GM23338 (cell line): ENCODE results near the gene CCDC197. TPM values are rescaled to one million over a fixed set of nuclear protein-coding genes. Genes with fewer than 3 reads are reported as not detected.

Experiments used
- ATAC-seq: fragments of 200-7000 bp; cut with Tn5 transposase; 3 replicates; pipeline ENCODE4 v1.9.1; 2020
- DNase-seq: peaks from one replicate; pipeline ENCODE4 v3.0.0-alpha.2; 2015; ENCODE audit warnings: low spot score
- H2AFZ ChIP-seq: fragments of 200-600 bp; sonication (generic); 2 replicates; pipeline ENCODE4 v1.8.0; 2016; ENCODE audit warnings: antibody characterized with exemption, mild to moderate bottlenecking, moderate library complexity
- H3F3A ChIP-seq: fragments of 200-600 bp; sonication (generic); replicated peaks from 2 replicates; pipeline ENCODE4 v1.8.0; 2017; ENCODE audit warnings: antibody characterized with exemption, mixed run types, low read depth
- H3K27ac ChIP-seq: fragments of 200-600 bp; sonication (generic); 2 replicates; pipeline ENCODE4 v1.6.1; 2016; ENCODE audit warnings: low read depth
- H3K27me3 ChIP-seq: fragments of 200-600 bp; sonication (generic); 2 replicates; pipeline ENCODE4 v1.8.0; 2016; ENCODE audit warnings: mild to moderate bottlenecking, mixed run types, moderate library complexity; ENCODE audit not compliant: insufficient read depth
- H3K36me3 ChIP-seq: fragments of 200-600 bp; sonication (generic); 2 replicates; pipeline ENCODE4 v1.8.0; 2016; ENCODE audit warnings: mild to moderate bottlenecking; ENCODE audit not compliant: insufficient read depth
- H3K4me1 ChIP-seq: fragments of 200-600 bp; sonication (generic); 2 replicates; pipeline ENCODE4 v1.8.0; 2016; ENCODE audit warnings: mild to moderate bottlenecking, moderate library complexity; ENCODE audit not compliant: insufficient read depth
- H3K4me2 ChIP-seq: fragments of 200-600 bp; sonication (generic); 2 replicates; pipeline ENCODE4 v1.7.1; 2017; ENCODE audit warnings: mixed run types
- H3K4me3 ChIP-seq: fragments of 200-600 bp; sonication (generic); 2 replicates; pipeline ENCODE4 v1.6.1; 2016; ENCODE audit warnings: mixed run types
- H3K79me2 ChIP-seq: fragments of 200-600 bp; sonication (generic); replicated peaks from 2 replicates; pipeline ENCODE4 v1.8.0; 2017; ENCODE audit warnings: mild to moderate bottlenecking; ENCODE audit not compliant: insufficient read depth
- H3K9me2 ChIP-seq: fragments of 200-600 bp; sonication (generic); 2 replicates; pipeline ENCODE4 v1.8.0; 2017; ENCODE audit not compliant: insufficient read depth
- H4K20me1 ChIP-seq: fragments of 200-600 bp; sonication (generic); replicated peaks from 2 replicates; pipeline ENCODE4 v1.8.0; 2017; ENCODE audit warnings: mild to moderate bottlenecking; ENCODE audit not compliant: insufficient read depth
- H3K27ac Mint-ChIP-seq: 2 replicates; pipeline ENCODE4 v1.8.0; 2020; ENCODE audit warnings: inconsistent platforms, mild to moderate bottlenecking, moderate library complexity, mixed read lengths
- H3K27me3 Mint-ChIP-seq: 3 replicates; pipeline ENCODE4 v1.8.0; 2022; ENCODE audit warnings: low read depth, mild to moderate bottlenecking, moderate library complexity, mixed read lengths, inconsistent platforms; ENCODE audit not compliant: insufficient read depth, poor library complexity
- H3K36me3 Mint-ChIP-seq: 3 replicates; pipeline ENCODE4 v1.8.0; 2021; ENCODE audit warnings: low read depth, mild to moderate bottlenecking, inconsistent platforms, moderate library complexity, mixed read lengths
- H3K4me1 Mint-ChIP-seq: 3 replicates; pipeline ENCODE4 v1.8.0; 2020; ENCODE audit warnings: mild to moderate bottlenecking, inconsistent platforms, mixed read lengths
- H3K4me3 Mint-ChIP-seq: 3 replicates; pipeline ENCODE4 v1.8.0; 2021; ENCODE audit warnings: moderate library complexity, mild to moderate bottlenecking, inconsistent platforms, mixed read lengths
- H3K9me3 Mint-ChIP-seq: 3 replicates; pipeline ENCODE4 v1.8.0; 2020; ENCODE audit warnings: moderate library complexity, mild to moderate bottlenecking, inconsistent platforms, mixed read lengths
- CTCF ChIP-seq, 2 experiments: fragments of 200-600 bp in 1 of 2; sonication (generic) in 1 of 2; conservative IDR thresholded peaks; 2 replicates each; pipeline versions ENCODE4 v1.5.1 to v1.6.1; 2016 to 2017; ENCODE audit warnings: antibody characterized with exemption in 2 of 2, low read depth in 2 of 2, mild to moderate bottlenecking in 2 of 2, moderate library complexity in 1 of 2
- EZH2 ChIP-seq: fragments of 200-600 bp; sonication (generic); IDR thresholded peaks from one replicate; pipeline ENCODE4 v1.8.0; 2017; ENCODE audit warnings: antibody characterized with exemption, mild to moderate bottlenecking, low read depth; ENCODE audit not compliant: unreplicated experiment
- EZH2phosphoT487 ChIP-seq: fragments of 200-600 bp; sonication (generic); IDR thresholded peaks from one replicate; pipeline ENCODE4 v1.8.1; 2018; ENCODE audit warnings: antibody characterized with exemption; ENCODE audit not compliant: unreplicated experiment
- REST ChIP-seq: IDR thresholded peaks from one replicate; pipeline ENCODE4 v1.6.1; 2018; ENCODE audit warnings: antibody characterized with exemption; ENCODE audit not compliant: unreplicated experiment
- STAT1 ChIP-seq: IDR thresholded peaks from one replicate; pipeline ENCODE4 v1.6.1; 2016; ENCODE audit warnings: antibody characterized with exemption; ENCODE audit not compliant: unreplicated experiment
- ZNF331 ChIP-seq: fragments of 250-450 bp; sonication (Bioruptor Pico); IDR thresholded peaks from 2 replicates; pipeline ENCODE4 v1.5.0; 2020; ENCODE audit warnings: low read depth, mild to moderate bottlenecking, moderate library complexity
- polyA plus RNA-seq: library from polyadenylated mRNA; unstranded; fragments of >200 nt; fragmentation: Nextera tagmentation; extraction: Ambion mirVana; gene quantifications from 2 replicates; pipeline ENCODE4 v1.2.1, GENCODE V29; 2016
- total RNA-seq: library from RNA; depleted of rRNA; stranded (reverse); fragments of >200 nt; shearing (Covaris generic); gene quantifications from 2 replicates; pipeline ENCODE4 v1.2.3, GENCODE V29; 2014
- TF ChIP-seq, protein P1 (sequence below): IDR thresholded peaks from 2 replicates; pipeline ENCODE4 v1.6.1; 2016; ENCODE audit warnings: antibody characterized with exemption

The CCDC197 gene
- total and polyA plus RNA-seq, 2 experiments from 2014 or later: not detected

- TF ChIP-seq EZH2phosphoT487: no peak
- TF ChIP-seq STAT1: no peak
Measured at GRCh38 chr14:93957333-93957710, 39.8 kb upstream of the CCDC197 start (continued).

- no peak overlapping the region for H3K4me2 ChIP-seq
- no peaks in the 10 kb centered on the region for H3F3A ChIP-seq
- no peaks in the 10 kb centered on the region for H3K36me3 Mint-ChIP-seq
- H3K4me1 ChIP-seq: no peaks in the 10 kb centered on the region
- ATAC-seq: no peak
- no peaks in the 10 kb centered on the region for H3K36me3 ChIP-seq
- H3K27me3 Mint-ChIP-seq: peaks cover 7% of the 10 kb centered on the region
- no peak overlapping the region for H3K4me3 ChIP-seq
- H3K9me2 ChIP-seq: no peaks in the 10 kb centered on the region
- no peak overlapping the region for H2AFZ ChIP-seq
- no peak for DNase-seq
- no peaks in the 10 kb centered on the region for H3K9me3 Mint-ChIP-seq
- H3K27ac ChIP-seq: no peak overlapping the region
- no peak overlapping the region for H3K27ac Mint-ChIP-seq
- no peak overlapping the region for H3K4me3 Mint-ChIP-seq
- H4K20me1 ChIP-seq: no peaks in the 10 kb centered on the region
- H3K27me3 ChIP-seq: no peaks in the 10 kb centered on the region
- H3K4me1 Mint-ChIP-seq: peaks cover 33% of the 10 kb centered on the region
- TF ChIP-seq CTCF (conservative IDR thresholded peaks at IDR 0.05; ENCODE audit: low read depth in 2 of 2) (no peak), EZH2 (no peak), ZNF331 (CRISPR knock-in tag) (no peak), REST (no peak)
- TF ChIP-seq, protein P1, sequence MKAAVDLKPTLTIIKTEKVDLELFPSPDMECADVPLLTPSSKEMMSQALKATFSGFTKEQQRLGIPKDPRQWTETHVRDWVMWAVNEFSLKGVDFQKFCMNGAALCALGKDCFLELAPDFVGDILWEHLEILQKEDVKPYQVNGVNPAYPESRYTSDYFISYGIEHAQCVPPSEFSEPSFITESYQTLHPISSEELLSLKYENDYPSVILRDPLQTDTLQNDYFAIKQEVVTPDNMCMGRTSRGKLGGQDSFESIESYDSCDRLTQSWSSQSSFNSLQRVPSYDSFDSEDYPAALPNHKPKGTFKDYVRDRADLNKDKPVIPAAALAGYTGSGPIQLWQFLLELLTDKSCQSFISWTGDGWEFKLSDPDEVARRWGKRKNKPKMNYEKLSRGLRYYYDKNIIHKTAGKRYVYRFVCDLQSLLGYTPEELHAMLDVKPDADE: no peak
- no peaks in the 10 kb centered on the region for H3K79me2 ChIP-seq
Measured at GRCh38 chr14:93957751-93958566, 39.1 kb upstream of the CCDC197 start.
